ENCODE results near the gene PLA2G6. TPM values are rescaled to one million over a fixed set of nuclear protein-coding genes. Genes with fewer than 3 reads are reported as not detected.

The PLA2G6 gene
- total RNA-seq, 1 experiment from 2014 or later, result 36.0 TPM

DNA sequence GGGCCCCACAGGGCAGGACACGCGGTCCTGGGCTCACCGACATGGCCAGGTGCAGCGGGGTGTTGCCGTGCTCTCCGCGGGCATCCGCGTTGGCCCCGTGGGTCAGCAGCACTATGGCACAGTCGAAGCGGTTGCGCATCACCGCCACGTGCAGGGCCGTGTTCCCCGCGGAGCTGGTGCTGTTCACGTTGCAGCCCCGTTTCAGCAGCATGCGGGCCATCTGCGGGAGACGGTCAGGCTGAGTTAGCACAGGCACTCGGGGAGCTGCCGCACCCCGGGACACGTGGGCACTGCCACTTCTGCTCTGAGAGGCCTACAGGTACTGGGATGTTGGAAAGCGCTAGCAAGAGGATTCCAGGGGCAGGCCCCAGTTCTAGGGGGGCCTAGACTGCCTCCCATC is 48.8 kb downstream of the PLA2G6 start:
- ChIA-PET POLR2A (no interaction called here), CTCF (no interaction called here), RAD21 (ENCODE audit: low non-redundant PET in 1 of 2, low total read pairs in 2 of 2, uncharacterized antibody in 2 of 2, unreplicated experiment in 2 of 2) (no interaction called here)
- ATAC-seq, result no peak
- H3K36me3 ChIP-seq (ENCODE audit: control insufficient read depth in 1 of 2, insufficient read depth in 2 of 2, low read length in 2 of 2), result no peaks in the 10 kb centered on the region; a peak in 1 of 4 replicates
- BruUV-seq (replicated peaks), result no TSS peak
- H3K79me2 ChIP-seq (ENCODE audit: insufficient read depth, low read length), result no peaks in the 10 kb centered on the region
- H3K27me3 ChIP-seq (ENCODE audit: insufficient read depth, low read length), result no peaks in the 10 kb centered on the region
- H3K9me2 ChIP-seq (ENCODE audit: insufficient read depth), result no peaks in the 10 kb centered on the region
- TF ChIP-seq ZFX (IDR thresholded peaks at IDR 0.05) (no peak), SP1 (IDR thresholded peaks at IDR 0.05; ENCODE audit: low read depth) (no peak), ELF1 (IDR thresholded peaks at IDR 0.05; ENCODE audit: borderline replicate concordance, low read depth) (no peak), POLR2AphosphoS5 (IDR thresholded peaks at IDR 0.05; ENCODE audit: low read depth, low read length) (no peak), SIN3A (IDR thresholded peaks at IDR 0.05; ENCODE audit: low read depth) (no peak), CBX3 (IDR thresholded peaks at IDR 0.05; ENCODE audit: low read depth) (no peak), SRF (IDR thresholded peaks at IDR 0.05; ENCODE audit: low read depth) (no peak), YY1 (IDR thresholded peaks at IDR 0.05; ENCODE audit: extremely low read depth, insufficient replicate concordance, low read depth, low read length) (no peak), EZH2phosphoT487 (IDR thresholded peaks at IDR 0.05; ENCODE audit: borderline replicate concordance) (no peak), CEBPB (IDR thresholded peaks at IDR 0.05; ENCODE audit: low read depth) (no peak), EZH2 (IDR thresholded peaks at IDR 0.05) (no peak), TCF7L2 (IDR thresholded peaks at IDR 0.05; ENCODE audit: borderline replicate concordance, extremely low read depth, insufficient read depth, insufficient read length) (no peak), FOSL1 (IDR thresholded peaks at IDR 0.05; ENCODE audit: low read depth) (no peak)
- TF ChIP-seq, protein P1, sequence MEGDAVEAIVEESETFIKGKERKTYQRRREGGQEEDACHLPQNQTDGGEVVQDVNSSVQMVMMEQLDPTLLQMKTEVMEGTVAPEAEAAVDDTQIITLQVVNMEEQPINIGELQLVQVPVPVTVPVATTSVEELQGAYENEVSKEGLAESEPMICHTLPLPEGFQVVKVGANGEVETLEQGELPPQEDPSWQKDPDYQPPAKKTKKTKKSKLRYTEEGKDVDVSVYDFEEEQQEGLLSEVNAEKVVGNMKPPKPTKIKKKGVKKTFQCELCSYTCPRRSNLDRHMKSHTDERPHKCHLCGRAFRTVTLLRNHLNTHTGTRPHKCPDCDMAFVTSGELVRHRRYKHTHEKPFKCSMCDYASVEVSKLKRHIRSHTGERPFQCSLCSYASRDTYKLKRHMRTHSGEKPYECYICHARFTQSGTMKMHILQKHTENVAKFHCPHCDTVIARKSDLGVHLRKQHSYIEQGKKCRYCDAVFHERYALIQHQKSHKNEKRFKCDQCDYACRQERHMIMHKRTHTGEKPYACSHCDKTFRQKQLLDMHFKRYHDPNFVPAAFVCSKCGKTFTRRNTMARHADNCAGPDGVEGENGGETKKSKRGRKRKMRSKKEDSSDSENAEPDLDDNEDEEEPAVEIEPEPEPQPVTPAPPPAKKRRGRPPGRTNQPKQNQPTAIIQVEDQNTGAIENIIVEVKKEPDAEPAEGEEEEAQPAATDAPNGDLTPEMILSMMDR (IDR thresholded peaks at IDR 0.05 in 2 of 3, conservative IDR thresholded peaks at IDR 0.05 in 1 of 3; ENCODE audit: borderline replicate concordance in 1 of 3, insufficient read depth in 1 of 3, low read depth in 2 of 3, low read length in 2 of 3), result no peak
- TF ChIP-seq, protein P2, sequence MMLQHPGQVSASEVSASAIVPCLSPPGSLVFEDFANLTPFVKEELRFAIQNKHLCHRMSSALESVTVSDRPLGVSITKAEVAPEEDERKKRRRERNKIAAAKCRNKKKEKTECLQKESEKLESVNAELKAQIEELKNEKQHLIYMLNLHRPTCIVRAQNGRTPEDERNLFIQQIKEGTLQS (IDR thresholded peaks at IDR 0.05), result no peak
- TF ChIP-seq, protein P3, sequence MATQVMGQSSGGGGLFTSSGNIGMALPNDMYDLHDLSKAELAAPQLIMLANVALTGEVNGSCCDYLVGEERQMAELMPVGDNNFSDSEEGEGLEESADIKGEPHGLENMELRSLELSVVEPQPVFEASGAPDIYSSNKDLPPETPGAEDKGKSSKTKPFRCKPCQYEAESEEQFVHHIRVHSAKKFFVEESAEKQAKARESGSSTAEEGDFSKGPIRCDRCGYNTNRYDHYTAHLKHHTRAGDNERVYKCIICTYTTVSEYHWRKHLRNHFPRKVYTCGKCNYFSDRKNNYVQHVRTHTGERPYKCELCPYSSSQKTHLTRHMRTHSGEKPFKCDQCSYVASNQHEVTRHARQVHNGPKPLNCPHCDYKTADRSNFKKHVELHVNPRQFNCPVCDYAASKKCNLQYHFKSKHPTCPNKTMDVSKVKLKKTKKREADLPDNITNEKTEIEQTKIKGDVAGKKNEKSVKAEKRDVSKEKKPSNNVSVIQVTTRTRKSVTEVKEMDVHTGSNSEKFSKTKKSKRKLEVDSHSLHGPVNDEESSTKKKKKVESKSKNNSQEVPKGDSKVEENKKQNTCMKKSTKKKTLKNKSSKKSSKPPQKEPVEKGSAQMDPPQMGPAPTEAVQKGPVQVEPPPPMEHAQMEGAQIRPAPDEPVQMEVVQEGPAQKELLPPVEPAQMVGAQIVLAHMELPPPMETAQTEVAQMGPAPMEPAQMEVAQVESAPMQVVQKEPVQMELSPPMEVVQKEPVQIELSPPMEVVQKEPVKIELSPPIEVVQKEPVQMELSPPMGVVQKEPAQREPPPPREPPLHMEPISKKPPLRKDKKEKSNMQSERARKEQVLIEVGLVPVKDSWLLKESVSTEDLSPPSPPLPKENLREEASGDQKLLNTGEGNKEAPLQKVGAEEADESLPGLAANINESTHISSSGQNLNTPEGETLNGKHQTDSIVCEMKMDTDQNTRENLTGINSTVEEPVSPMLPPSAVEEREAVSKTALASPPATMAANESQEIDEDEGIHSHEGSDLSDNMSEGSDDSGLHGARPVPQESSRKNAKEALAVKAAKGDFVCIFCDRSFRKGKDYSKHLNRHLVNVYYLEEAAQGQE (IDR thresholded peaks at IDR 0.05; ENCODE audit: low read depth), result no peak
- TF ChIP-seq, protein P4, sequence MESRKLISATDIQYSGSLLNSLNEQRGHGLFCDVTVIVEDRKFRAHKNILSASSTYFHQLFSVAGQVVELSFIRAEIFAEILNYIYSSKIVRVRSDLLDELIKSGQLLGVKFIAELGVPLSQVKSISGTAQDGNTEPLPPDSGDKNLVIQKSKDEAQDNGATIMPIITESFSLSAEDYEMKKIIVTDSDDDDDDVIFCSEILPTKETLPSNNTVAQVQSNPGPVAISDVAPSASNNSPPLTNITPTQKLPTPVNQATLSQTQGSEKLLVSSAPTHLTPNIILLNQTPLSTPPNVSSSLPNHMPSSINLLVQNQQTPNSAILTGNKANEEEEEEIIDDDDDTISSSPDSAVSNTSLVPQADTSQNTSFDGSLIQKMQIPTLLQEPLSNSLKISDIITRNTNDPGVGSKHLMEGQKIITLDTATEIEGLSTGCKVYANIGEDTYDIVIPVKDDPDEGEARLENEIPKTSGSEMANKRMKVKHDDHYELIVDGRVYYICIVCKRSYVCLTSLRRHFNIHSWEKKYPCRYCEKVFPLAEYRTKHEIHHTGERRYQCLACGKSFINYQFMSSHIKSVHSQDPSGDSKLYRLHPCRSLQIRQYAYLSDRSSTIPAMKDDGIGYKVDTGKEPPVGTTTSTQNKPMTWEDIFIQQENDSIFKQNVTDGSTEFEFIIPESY (IDR thresholded peaks at IDR 0.05; ENCODE audit: extremely low read depth, insufficient replicate concordance, low read length), result no peak
- no peak for DNase-seq (ENCODE audit: low read depth, low spot score)
- intact Hi-C loops (cut with micrococcal nuclease), result no loop called here
- no peak overlapping the region for H3K27ac ChIP-seq (ENCODE audit: low read depth, low read length)
- H3K4me2 ChIP-seq (ENCODE audit: low read length), result no peak overlapping the region
- peaks cover 14 to 17% of the 10 kb centered on the region in 2 experiments for H3K4me1 ChIP-seq (ENCODE audit: control insufficient read depth in 1 of 2, insufficient read depth in 2 of 2, low read length in 2 of 2)
- no peaks in the 10 kb centered on the region for H4K20me1 ChIP-seq (ENCODE audit: insufficient read depth)
- H3K4me3 ChIP-seq (replicated peaks in 1 of 2; ENCODE audit: low read depth in 1 of 2, low read length in 2 of 2), result no peak overlapping the region
- H2AFZ ChIP-seq (ENCODE audit: low read depth, low read length, poor library complexity, severe bottlenecking), result no peak overlapping the region
- H3K9ac ChIP-seq (ENCODE audit: low read length), result no peak overlapping the region
- H3K9me3 ChIP-seq (ENCODE audit: control insufficient read depth in 1 of 2, insufficient read depth in 1 of 2, low read depth in 1 of 2, low read length in 2 of 2), result no peaks in the 10 kb centered on the region
